Neural progenitor cell (in vitro differentiated cells): ENCODE data around the gene MC1R. TPM values are rescaled to one million over a fixed set of nuclear protein-coding genes. Genes with fewer than 3 reads are reported as not detected.

ENCODE experiments used
- DNase-seq: peaks from one replicate; pipeline ENCODE4 v3.0.0-alpha.2; 2016; ENCODE audit warnings: low spot score
- H2AFZ ChIP-seq: fragments of 200-600 bp; sonication (generic); replicated peaks from 2 replicates; pipeline ENCODE4 v1.6.1; 2016; ENCODE audit warnings: antibody characterized with exemption
- H3F3A ChIP-seq: fragments of 200-600 bp; sonication (generic); 2 replicates; pipeline ENCODE4 v1.6.1; 2016; ENCODE audit warnings: antibody characterized with exemption, low read depth
- H3K27ac ChIP-seq: fragments of 200-600 bp; sonication (generic); 2 replicates; pipeline ENCODE4 v1.5.1; 2016; ENCODE audit warnings: mild to moderate bottlenecking
- H3K27me3 ChIP-seq: fragments of 200-600 bp; sonication (generic); 2 replicates; pipeline ENCODE4 v1.6.1; 2016; ENCODE audit warnings: mild to moderate bottlenecking, moderate library complexity
- H3K36me3 ChIP-seq: fragments of 200-600 bp; sonication (generic); 2 replicates; pipeline ENCODE4 v1.5.1; 2016
- H3K4me1 ChIP-seq: fragments of 200-600 bp; sonication (generic); 2 replicates; pipeline ENCODE4 v1.6.1; 2016; ENCODE audit warnings: mixed run types
- H3K4me2 ChIP-seq: fragments of 200-600 bp; sonication (generic); 2 replicates; pipeline ENCODE4 v1.6.1; 2016
- H3K4me3 ChIP-seq: fragments of 200-600 bp; sonication (generic); 2 replicates; pipeline ENCODE4 v1.5.1; 2016
- H3K79me2 ChIP-seq: fragments of 200-600 bp; sonication (generic); 2 replicates; pipeline ENCODE4 v1.6.1; 2016; ENCODE audit warnings: low read depth
- H3K9ac ChIP-seq: fragments of 200-600 bp; sonication (generic); 2 replicates; pipeline ENCODE4 v1.6.1; 2016
- H3K9me3 ChIP-seq: fragments of 200-600 bp; sonication (generic); 2 replicates; pipeline ENCODE4 v1.5.1; 2016; ENCODE audit warnings: low read depth
- H4K20me1 ChIP-seq: fragments of 200-600 bp; sonication (generic); 2 replicates; pipeline ENCODE4 v1.6.1; 2016; ENCODE audit warnings: low read depth
- H3K27ac Mint-ChIP-seq: 3 replicates; pipeline ENCODE4 v1.8.0; 2021; ENCODE audit warnings: mixed read lengths
- H3K27me3 Mint-ChIP-seq: 2 replicates; pipeline ENCODE4 v1.8.0; 2022; ENCODE audit warnings: low read depth, mild to moderate bottlenecking, inconsistent platforms, moderate library complexity, mixed read lengths; ENCODE audit not compliant: insufficient read depth
- H3K36me3 Mint-ChIP-seq: 3 replicates; pipeline ENCODE4 v1.8.0; 2021; ENCODE audit warnings: mixed read lengths
- H3K4me1 Mint-ChIP-seq: 3 replicates; pipeline ENCODE4 v1.8.0; 2021; ENCODE audit warnings: mixed read lengths
- H3K4me3 Mint-ChIP-seq: 3 replicates; pipeline ENCODE4 v1.8.0; 2021; ENCODE audit warnings: mild to moderate bottlenecking, moderate library complexity, mixed read lengths
- H3K9me3 Mint-ChIP-seq: 3 replicates; pipeline ENCODE4 v1.8.0; 2020; ENCODE audit warnings: mixed read lengths
- CTCF ChIP-seq: fragments of 200-600 bp; sonication (generic); IDR thresholded peaks from 2 replicates; pipeline ENCODE4 v1.5.1; 2017; ENCODE audit warnings: antibody characterized with exemption, mild to moderate bottlenecking
- EZH2 ChIP-seq: fragments of 200-600 bp; sonication (generic); IDR thresholded peaks from 2 replicates; pipeline ENCODE4 v1.6.1; 2017; ENCODE audit warnings: antibody characterized with exemption, mild to moderate bottlenecking, moderate library complexity
- EZH2phosphoT487 ChIP-seq: fragments of 200-600 bp; sonication (generic); IDR thresholded peaks from 2 replicates; pipeline ENCODE4 v1.6.1; 2017; ENCODE audit warnings: antibody characterized with exemption
- total RNA-seq: library from RNA; depleted of rRNA; stranded (reverse); fragments of >200 nt; gene quantifications from 2 replicates; pipeline ENCODE4 v1.2.3, GENCODE V29; 2015; ENCODE audit warnings: low replicate concordance

The MC1R gene
- total RNA-seq, 1 donor from 2014 or later, result 1.7 TPM

GRCh38 chr16:89915303-89916232 lies 3.1 kb upstream of the MC1R start:
- H2AFZ ChIP-seq, result no peak overlapping the region
- peaks cover 23% of the 10 kb centered on the region for H3F3A ChIP-seq
- H3K9me3 ChIP-seq, result no peaks in the 10 kb centered on the region
- Mint-ChIP-seq H3K27me3 (peaks cover 18% of the 10 kb centered on the region), H3K9me3 (peaks cover 2% of the 10 kb centered on the region), H3K27ac (no peak overlapping the region), H3K4me3 (no peak overlapping the region), H3K36me3 (peaks cover 4% of the 10 kb centered on the region), H3K4me1 (peaks cover 8% of the 10 kb centered on the region)
- peaks cover 15% of the 10 kb centered on the region for H3K4me1 ChIP-seq
- DNase-seq, result no peak
- H4K20me1 ChIP-seq, result no peaks in the 10 kb centered on the region
- no peak overlapping the region for H3K4me2 ChIP-seq
- H3K36me3 ChIP-seq, result no peaks in the 10 kb centered on the region
- no peaks in the 10 kb centered on the region for H3K79me2 ChIP-seq
- H3K27me3 ChIP-seq, result peaks cover 3% of the 10 kb centered on the region
- H3K9ac ChIP-seq, result no peak overlapping the region
- no peak overlapping the region for H3K4me3 ChIP-seq
- TF ChIP-seq EZH2phosphoT487 (no peak), EZH2 (no peak), CTCF (no peak)
- no peak overlapping the region for H3K27ac ChIP-seq

- no peaks in the 10 kb centered on the region for H3K79me2 ChIP-seq
- no peaks in the 10 kb centered on the region for H4K20me1 ChIP-seq
- Mint-ChIP-seq H3K36me3 (peaks cover 4% of the 10 kb centered on the region), H3K4me3 (peak overlapping the region; percentile 57), H3K9me3 (peaks cover 2% of the 10 kb centered on the region), H3K27me3 (peaks cover 23% of the 10 kb centered on the region), H3K4me1 (peaks cover 20% of the 10 kb centered on the region), H3K27ac (no peak overlapping the region)
- no peak overlapping the region for H3K27ac ChIP-seq
- H3K9ac ChIP-seq, result no peak overlapping the region
- H2AFZ ChIP-seq, result peak overlapping the region; percentile 94
- peak; percentile 56 for DNase-seq
- peaks cover 32% of the 10 kb centered on the region for H3K4me1 ChIP-seq
- peak overlapping the region; percentile 49 for H3K4me3 ChIP-seq
- H3K36me3 ChIP-seq, result no peaks in the 10 kb centered on the region
- H3F3A ChIP-seq, result peaks cover 46% of the 10 kb centered on the region
- TF ChIP-seq EZH2 (peak; percentile 41), CTCF (no peak), EZH2phosphoT487 (no peak)
- no peaks in the 10 kb centered on the region for H3K9me3 ChIP-seq
- H3K4me2 ChIP-seq, result peak overlapping the region; percentile 77
- H3K27me3 ChIP-seq, result peaks cover 15% of the 10 kb centered on the region
Observed at GRCh38 chr16:89917773-89918452, 749 bp upstream of the MC1R start.

GRCh38 chr16:89919535-89920406 lies 1.1 kb downstream of the MC1R start:
- peaks cover 17% of the 10 kb centered on the region for H3K27me3 Mint-ChIP-seq
- Histone ChIP-seq H3F3A (peaks cover 53% of the 10 kb centered on the region), H3K4me3 (no peak overlapping the region), H3K27me3 (peaks cover 21% of the 10 kb centered on the region), H3K79me2 (no peaks in the 10 kb centered on the region), H3K4me2 (no peak overlapping the region), H3K27ac (no peak overlapping the region), H3K9me3 (no peaks in the 10 kb centered on the region), H3K4me1 (peaks cover 42% of the 10 kb centered on the region), H3K36me3 (no peaks in the 10 kb centered on the region), H2AFZ (no peak overlapping the region), H4K20me1 (peaks cover 14% of the 10 kb centered on the region), H3K9ac (no peak overlapping the region)
- H3K36me3 Mint-ChIP-seq, result peaks cover 4% of the 10 kb centered on the region
- H3K27ac Mint-ChIP-seq, result no peak overlapping the region
- TF ChIP-seq EZH2, result no peak
- no peak for TF ChIP-seq CTCF
- no peak for TF ChIP-seq EZH2phosphoT487
- H3K4me1 Mint-ChIP-seq, result peaks cover 23% of the 10 kb centered on the region
- no peak overlapping the region for H3K4me3 Mint-ChIP-seq
- H3K9me3 Mint-ChIP-seq, result no peaks in the 10 kb centered on the region
- DNase-seq, result no peak
